Suprapubic skin (tissue), 3 donors: ENCODE results near the gene SP2.

Experiments used
- CTCF ChIP-seq, 2 donors: fragments of 200-600 bp in 1 of 2; fragments of 450-650 bp in 1 of 2; sonication (generic) in 1 of 2; IDR thresholded peaks; one replicate each; pipeline ENCODE4 v1.5.1; 2016 to 2019; ENCODE audit warnings: antibody characterized with exemption in 2 of 2, mild to moderate bottlenecking in 1 of 2, moderate library complexity in 1 of 2
- POLR2A ChIP-seq, 2 donors: fragments of 450-650 bp; IDR thresholded peaks; one replicate each; pipeline ENCODE4 v1.6.1; 2017; ENCODE audit warnings: antibody characterized with exemption in 2 of 2, mild to moderate bottlenecking in 2 of 2, moderate library complexity in 2 of 2

- TF ChIP-seq CTCF (IDR thresholded peaks at IDR 0.05) = no peak
- no peak for TF ChIP-seq POLR2A (IDR thresholded peaks at IDR 0.05)
Observed at GRCh38 chr17:47956791-47957590, 61.0 kb downstream of the SP2 start.
